ENCODE measurements around the gene CLDND1.
A peak's percentile ranks its signal among the peaks of the same experiment; 100 is the strongest.

Gene CLDND1

GRCh38 chr3:98531622-98532274, 9.0 kb upstream of the CLDND1 start, which contains the start of gene GPR15:
Gene GPR15, plus strand, starts transcription at chr3:98531978. Its CDS starts 56 bp downstream, at chr3:98532034.
- DNase-seq (ENCODE audit: low read depth): no peak
- H3K4me3 ChIP-seq (ENCODE audit: low read length): no peak within 1 kb of the TSS
- TF ChIP-seq, protein P1, sequence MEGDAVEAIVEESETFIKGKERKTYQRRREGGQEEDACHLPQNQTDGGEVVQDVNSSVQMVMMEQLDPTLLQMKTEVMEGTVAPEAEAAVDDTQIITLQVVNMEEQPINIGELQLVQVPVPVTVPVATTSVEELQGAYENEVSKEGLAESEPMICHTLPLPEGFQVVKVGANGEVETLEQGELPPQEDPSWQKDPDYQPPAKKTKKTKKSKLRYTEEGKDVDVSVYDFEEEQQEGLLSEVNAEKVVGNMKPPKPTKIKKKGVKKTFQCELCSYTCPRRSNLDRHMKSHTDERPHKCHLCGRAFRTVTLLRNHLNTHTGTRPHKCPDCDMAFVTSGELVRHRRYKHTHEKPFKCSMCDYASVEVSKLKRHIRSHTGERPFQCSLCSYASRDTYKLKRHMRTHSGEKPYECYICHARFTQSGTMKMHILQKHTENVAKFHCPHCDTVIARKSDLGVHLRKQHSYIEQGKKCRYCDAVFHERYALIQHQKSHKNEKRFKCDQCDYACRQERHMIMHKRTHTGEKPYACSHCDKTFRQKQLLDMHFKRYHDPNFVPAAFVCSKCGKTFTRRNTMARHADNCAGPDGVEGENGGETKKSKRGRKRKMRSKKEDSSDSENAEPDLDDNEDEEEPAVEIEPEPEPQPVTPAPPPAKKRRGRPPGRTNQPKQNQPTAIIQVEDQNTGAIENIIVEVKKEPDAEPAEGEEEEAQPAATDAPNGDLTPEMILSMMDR (conservative IDR thresholded peaks at IDR 0.05; ENCODE audit: low read length): no peak

GRCh38 chr3:98530676-98531075, 8.0 kb upstream of the CLDND1 start:
- H3K4me3 ChIP-seq (ENCODE audit: low read length): no peak overlapping the region
- TF ChIP-seq, protein P1 (conservative IDR thresholded peaks at IDR 0.05; ENCODE audit: low read length): no peak
- no peak for DNase-seq (ENCODE audit: low read depth)

- TF ChIP-seq, protein P1 (conservative IDR thresholded peaks at IDR 0.05; ENCODE audit: low read length): no peak
- no peak overlapping the region for H3K4me3 ChIP-seq (ENCODE audit: low read length)
- DNase-seq (ENCODE audit: low read depth): no peak
Observed at GRCh38 chr3:98529856-98530459, 7.3 kb upstream of the CLDND1 start.

DNA sequence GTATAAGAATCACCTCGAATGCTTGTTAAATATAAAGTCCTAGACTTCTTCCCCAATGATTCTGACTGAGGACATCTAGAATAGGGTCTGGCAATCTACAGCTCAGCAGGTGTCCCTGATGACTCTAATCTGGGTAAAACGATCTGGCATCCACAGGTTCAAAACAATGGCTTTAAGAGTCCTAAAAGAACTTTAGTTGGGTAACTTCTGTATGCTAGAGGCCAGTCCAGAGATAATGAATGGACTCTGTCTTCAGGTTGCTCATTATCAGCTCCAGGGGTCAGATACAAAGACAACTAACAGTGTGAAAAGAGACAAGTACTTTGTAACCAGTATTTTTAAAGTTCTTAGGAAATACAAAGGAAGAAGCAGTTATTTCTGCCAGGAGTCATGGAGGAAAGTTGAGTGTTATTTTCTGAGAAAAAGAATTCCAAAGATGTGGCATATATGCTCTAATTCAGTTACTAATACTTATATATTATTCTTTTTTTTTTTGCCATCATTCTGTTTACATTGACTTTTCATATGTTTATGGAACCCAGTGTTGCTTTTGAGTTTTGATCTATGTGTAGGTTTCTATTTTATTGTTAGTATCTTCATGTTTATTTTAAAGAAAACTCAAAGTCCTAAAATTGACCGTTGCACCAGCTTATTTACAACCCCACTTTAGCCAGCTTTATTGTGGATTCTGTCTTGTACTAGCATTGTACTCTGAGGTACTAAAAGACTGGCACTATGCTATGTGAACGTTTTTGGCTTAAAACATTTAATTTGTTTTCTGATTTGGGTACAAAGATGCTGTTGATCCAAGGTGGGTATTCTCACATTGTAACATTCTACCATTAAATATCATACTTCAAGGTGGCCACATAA, 6.0 kb upstream of the CLDND1 start:
- TF ChIP-seq, protein P1 (conservative IDR thresholded peaks at IDR 0.05; ENCODE audit: low read length): no peak
- no peak overlapping the region for H3K4me3 ChIP-seq (ENCODE audit: low read length)
- DNase-seq (ENCODE audit: low read depth): no peak

DNA sequence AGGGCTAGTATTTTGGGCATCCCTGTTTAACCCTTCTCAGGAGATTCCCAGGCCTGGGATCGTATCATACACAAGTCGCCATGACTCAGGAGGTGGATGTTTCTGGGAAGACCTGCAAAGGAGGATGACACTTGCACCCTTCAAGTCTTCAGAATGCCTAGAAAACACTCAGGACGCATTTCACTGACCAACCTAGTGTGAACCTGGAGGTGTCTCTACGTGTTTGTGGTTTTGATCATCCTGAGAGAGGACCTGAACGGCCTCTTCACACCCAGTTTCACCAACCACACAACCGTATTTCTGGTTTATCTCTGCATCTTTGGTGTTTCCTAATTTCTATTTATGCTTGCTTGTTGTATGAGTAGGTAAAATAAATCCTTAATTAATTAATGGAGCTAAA, 2.8 kb upstream of the CLDND1 start:
- DNase-seq (ENCODE audit: low read depth): no peak
- no peak overlapping the region for H3K4me3 ChIP-seq (ENCODE audit: low read length)
- TF ChIP-seq, protein P1 (conservative IDR thresholded peaks at IDR 0.05; ENCODE audit: low read length): no peak

- peak; percentile 47 for DNase-seq (ENCODE audit: low read depth)
- H3K4me3 ChIP-seq (ENCODE audit: low read length): peak overlapping the region; percentile 79
- TF ChIP-seq, protein P1 (conservative IDR thresholded peaks at IDR 0.05; ENCODE audit: low read length): no peak
Observed at GRCh38 chr3:98521897-98522543, 682 bp downstream of the CLDND1 start.
